Measurements from ENCODE around the gene INSL6. TPM values are rescaled to one million over a fixed set of nuclear protein-coding genes. Genes with fewer than 3 reads are reported as not detected.
"Not testable (repeated sequence)": the region's sequence is repeated elsewhere in the genome, so short reads cannot be mapped to it uniquely, and the experiment has no call there.

INSL6 gene
- total RNA-seq, result not detected

GRCh38 chr9:5185220-5185840 lies at the start of gene INSL6:
TSS of gene INSL6 (minus strand) at chr9:5185639. CDS start at chr9:5185602, 37 bp downstream.
- DNase-seq (ENCODE audit: low spot score) (no peak), ATAC-seq (no peak)
- Mint-ChIP-seq H3K27ac (no peak within 1 kb of the TSS), H3K27me3 (peaks cover 7 to 12% of the 10 kb centered on the region in 2 donors), H3K9me3 (no peaks in the 10 kb centered on the region), H3K4me3 (no peak within 1 kb of the TSS), H3K4me1 (ENCODE audit: low read depth in 2 of 2) (peaks cover 0 to 9% of the 10 kb centered on the region in 2 donors), H3K36me3 (no peaks in the 10 kb centered on the region)

DNA sequence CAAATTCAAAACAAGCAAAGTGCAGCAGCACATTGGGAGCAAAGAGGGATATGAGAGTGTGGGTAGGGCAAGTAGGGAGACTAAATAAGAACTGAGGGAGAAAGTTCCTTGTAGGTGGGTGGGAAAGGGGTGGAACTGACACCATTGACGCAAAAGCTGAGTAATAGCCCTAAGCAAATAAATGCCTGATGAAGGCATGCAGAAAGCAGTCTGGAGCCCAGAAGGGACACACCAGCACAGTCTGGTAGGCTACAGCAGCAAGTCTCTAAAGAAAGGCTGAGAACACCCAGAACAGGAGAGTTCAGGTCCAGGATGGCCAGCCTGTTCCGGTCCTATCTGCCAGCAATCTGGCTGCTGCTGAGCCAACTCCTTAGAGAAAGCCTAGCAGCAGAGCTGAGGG lies 45.8 kb upstream of the INSL6 start, which contains the start of gene INSL4:
Gene INSL4 (plus strand): TSS at position 208 of the 400 bp plus-strand sequence. CDS start 105 bp downstream, at position 313.
- peaks cover 31 to 43% of the 10 kb centered on the region in 2 donors for H3K27me3 Mint-ChIP-seq
- no peaks in the 10 kb centered on the region for H3K36me3 Mint-ChIP-seq
- H3K4me3 Mint-ChIP-seq, result no peak within 1 kb of the TSS
- no peaks in the 10 kb centered on the region for H3K4me1 Mint-ChIP-seq (ENCODE audit: low read depth in 2 of 2)
- no peaks in the 10 kb centered on the region for H3K9me3 Mint-ChIP-seq
- DNase-seq (ENCODE audit: low spot score) (no peak), ATAC-seq (no peak)
- no peak within 1 kb of the TSS for H3K27ac Mint-ChIP-seq

DNA sequence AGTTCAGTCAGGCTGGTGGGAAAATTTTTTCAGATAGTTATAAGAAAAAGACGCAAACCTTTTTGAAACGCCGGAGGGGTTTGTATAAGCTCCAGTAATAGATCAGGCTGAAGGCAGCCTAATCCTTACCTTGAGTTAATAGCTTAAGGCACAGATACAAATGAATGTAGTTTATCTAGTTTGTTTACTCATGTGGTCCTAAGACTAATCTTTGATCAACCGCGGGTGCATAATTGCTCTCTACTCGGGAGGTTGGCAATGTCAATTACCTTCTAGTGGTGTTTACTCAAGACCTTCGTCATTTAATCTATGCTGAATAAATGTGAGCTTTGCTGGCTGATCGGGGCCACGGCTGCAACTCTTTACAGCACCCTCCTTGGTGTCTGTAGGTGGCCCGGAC lies 45.1 kb upstream of the INSL6 start:
- DNase-seq (ENCODE audit: low spot score), result no peak
- Mint-ChIP-seq H3K27ac (no peak overlapping the region), H3K4me3 (no peak overlapping the region), H3K9me3 (no peaks in the 10 kb centered on the region), H3K27me3 (peaks cover 36 to 50% of the 10 kb centered on the region in 2 donors), H3K4me1 (ENCODE audit: low read depth in 2 of 2) (no peaks in the 10 kb centered on the region), H3K36me3 (no peaks in the 10 kb centered on the region)
- ATAC-seq, result no peak

GRCh38 chr9:5205071-5205470 lies 19.6 kb upstream of the INSL6 start:
- no peaks in the 10 kb centered on the region for H3K4me1 Mint-ChIP-seq (ENCODE audit: low read depth in 2 of 2)
- H3K27ac Mint-ChIP-seq, result no peak overlapping the region
- H3K27me3 Mint-ChIP-seq, result peaks cover 26 to 38% of the 10 kb centered on the region in 2 donors
- DNase-seq (ENCODE audit: low spot score) (no peak), ATAC-seq (no peak)
- no peak overlapping the region for H3K4me3 Mint-ChIP-seq
- no peaks in the 10 kb centered on the region for H3K9me3 Mint-ChIP-seq
- H3K36me3 Mint-ChIP-seq, result no peaks in the 10 kb centered on the region

GRCh38 chr9:5195463-5195862 lies 10.0 kb upstream of the INSL6 start:
- Mint-ChIP-seq H3K27me3 (peaks cover 23 to 30% of the 10 kb centered on the region in 2 donors), H3K4me1 (ENCODE audit: low read depth in 2 of 2) (no peaks in the 10 kb centered on the region), H3K4me3 (no peak overlapping the region), H3K27ac (no peak overlapping the region), H3K36me3 (no peaks in the 10 kb centered on the region), H3K9me3 (no peaks in the 10 kb centered on the region)
- ATAC-seq, result no peak
- no peak for DNase-seq (ENCODE audit: low spot score)

- peaks cover 27 to 34% of the 10 kb centered on the region in 2 donors for H3K27me3 Mint-ChIP-seq
- no peaks in the 10 kb centered on the region for H3K36me3 Mint-ChIP-seq
- H3K27ac Mint-ChIP-seq, result no peak overlapping the region
- H3K9me3 Mint-ChIP-seq, result no peaks in the 10 kb centered on the region
- no peak overlapping the region for H3K4me3 Mint-ChIP-seq
- ATAC-seq (no peak), DNase-seq (ENCODE audit: low spot score) (no peak)
- no peaks in the 10 kb centered on the region for H3K4me1 Mint-ChIP-seq (ENCODE audit: low read depth in 2 of 2)
These were observed 7.9 kb upstream of the INSL6 start for GRCh38 chr9:5193345-5193744.

DNA sequence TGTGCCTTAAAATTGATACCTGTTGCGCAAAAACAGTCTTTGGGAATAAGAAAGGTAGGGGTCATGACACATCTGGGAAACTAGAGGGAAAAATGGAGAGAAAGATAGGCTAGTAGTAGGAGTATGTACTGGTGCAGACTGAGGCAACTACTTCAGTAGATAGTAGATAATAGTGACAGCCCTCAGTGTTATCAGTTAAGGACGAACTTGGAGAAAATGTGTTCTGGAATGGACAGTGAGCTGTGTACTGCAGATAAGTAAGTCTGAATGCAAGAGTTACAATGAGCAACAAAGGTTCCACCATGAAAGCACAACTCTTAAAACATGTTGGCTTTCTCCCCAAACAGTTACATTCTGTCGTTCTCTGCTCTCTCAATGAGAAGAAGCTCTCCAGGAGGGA lies 6.5 kb upstream of the INSL6 start:
- Mint-ChIP-seq H3K27ac (no peak overlapping the region), H3K4me1 (ENCODE audit: low read depth in 2 of 2) (no peaks in the 10 kb centered on the region), H3K27me3 (peaks cover 27 to 30% of the 10 kb centered on the region in 2 donors), H3K4me3 (no peak overlapping the region), H3K9me3 (no peaks in the 10 kb centered on the region), H3K36me3 (no peaks in the 10 kb centered on the region)
- DNase-seq (ENCODE audit: low spot score) (no peak), ATAC-seq (no peak)

GRCh38 chr9:5188060-5188984 lies 2.9 kb upstream of the INSL6 start:
- DNase-seq (ENCODE audit: low spot score) (no peak), ATAC-seq (no peak)
- H3K4me3 Mint-ChIP-seq, result no peak overlapping the region
- H3K27ac Mint-ChIP-seq, result no peak overlapping the region
- H3K9me3 Mint-ChIP-seq, result no peaks in the 10 kb centered on the region
- H3K36me3 Mint-ChIP-seq, result no peaks in the 10 kb centered on the region
- H3K4me1 Mint-ChIP-seq (ENCODE audit: low read depth in 2 of 2), result peaks cover 0 to 9% of the 10 kb centered on the region in 2 donors
- peaks cover 12 to 13% of the 10 kb centered on the region in 2 donors for H3K27me3 Mint-ChIP-seq

- no peaks in the 10 kb centered on the region for H3K9me3 Mint-ChIP-seq
- H3K36me3 Mint-ChIP-seq, result no peaks in the 10 kb centered on the region
- DNase-seq (ENCODE audit: low spot score) (peak; percentile 64), ATAC-seq (peak; percentile 67 to 77)
- no peak overlapping the region for H3K4me3 Mint-ChIP-seq
- peaks cover 0 to 9% of the 10 kb centered on the region in 2 donors for H3K4me1 Mint-ChIP-seq (ENCODE audit: low read depth in 2 of 2)
- H3K27me3 Mint-ChIP-seq, result peaks cover 11 to 12% of the 10 kb centered on the region in 2 donors
- H3K27ac Mint-ChIP-seq, result no peak overlapping the region
These were observed 1.2 kb upstream of the INSL6 start for GRCh38 chr9:5186416-5187169.

DNA sequence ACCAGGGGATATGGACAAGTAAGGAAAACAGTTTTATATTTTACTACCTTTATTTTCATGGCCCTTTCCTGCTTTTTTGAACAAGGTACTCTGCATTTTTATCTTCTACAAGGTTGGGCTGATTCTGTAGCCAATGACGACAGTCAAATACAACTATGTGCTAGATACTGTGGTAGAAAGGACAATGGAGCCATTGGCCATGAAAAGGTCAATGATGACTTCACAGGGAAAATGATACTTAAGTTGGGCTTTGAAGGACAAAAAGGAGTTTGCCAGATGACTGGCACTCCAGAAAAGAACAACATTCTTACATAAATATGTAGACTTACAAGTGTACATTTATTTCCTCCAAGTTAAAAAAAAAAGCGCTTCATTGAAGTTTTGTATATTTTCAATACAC lies 663 bp downstream of the INSL6 start:
- Mint-ChIP-seq H3K27me3 (peaks cover 7 to 10% of the 10 kb centered on the region in 2 donors), H3K9me3 (no peaks in the 10 kb centered on the region), H3K4me3 (no peak overlapping the region), H3K27ac (no peak overlapping the region), H3K36me3 (no peaks in the 10 kb centered on the region), H3K4me1 (ENCODE audit: low read depth in 2 of 2) (peaks cover under 1 to 9% of the 10 kb centered on the region in 2 donors)
- ATAC-seq (no peak), DNase-seq (ENCODE audit: low spot score) (no peak)

GRCh38 chr9:5180631-5181030 lies 4.8 kb downstream of the INSL6 start:
- H3K27ac Mint-ChIP-seq, result not testable (repeated sequence)

DNA sequence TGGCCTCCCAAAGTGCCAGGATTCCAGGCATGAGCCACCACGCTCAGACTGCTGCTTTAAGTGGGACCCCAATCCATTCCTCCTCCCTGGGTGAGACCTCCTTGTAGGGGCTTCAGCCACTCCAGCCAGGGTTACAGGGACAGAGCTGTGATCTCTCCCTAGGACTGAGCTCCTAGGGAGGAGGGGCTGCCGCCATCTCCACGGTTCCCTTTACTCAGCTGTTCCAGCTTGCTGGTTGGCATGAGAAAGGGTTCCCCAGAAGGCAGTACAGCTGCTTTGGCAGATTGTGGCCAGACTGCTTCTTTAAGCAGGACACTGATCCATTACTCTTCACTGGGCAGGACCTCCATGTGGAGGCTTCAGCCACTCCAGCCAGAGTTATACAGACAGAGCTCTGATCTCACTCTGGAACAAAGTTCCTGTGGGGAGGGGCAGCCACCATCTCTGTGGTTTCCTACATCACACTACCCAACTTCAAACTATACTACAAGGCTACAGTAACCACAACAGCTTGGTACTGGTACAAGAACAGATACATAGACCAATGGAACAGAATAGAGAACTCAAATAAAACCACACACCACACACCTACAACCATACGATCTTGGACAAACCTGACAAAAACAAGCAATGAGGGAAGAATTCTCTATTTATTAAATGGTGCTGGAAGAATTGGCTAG lies 7.2 kb downstream of the INSL6 start:
- Mint-ChIP-seq H3K4me1 (ENCODE audit: low read depth in 2 of 2) (peaks cover 8 to 11% of the 10 kb centered on the region in 2 donors), H3K4me3 (no peak overlapping the region), H3K27ac (no peak overlapping the region), H3K27me3 (no peaks in the 10 kb centered on the region), H3K9me3 (peaks cover 11% of the 10 kb centered on the region), H3K36me3 (peaks cover 7% of the 10 kb centered on the region)
- DNase-seq (ENCODE audit: low spot score) (no peak), ATAC-seq (peak in 1 of 2 donors; percentile 67)

More at GRCh38 chr9:5180631-5181030, 4.8 kb downstream of the INSL6 start:
- H3K9me3 Mint-ChIP-seq; H3K36me3 Mint-ChIP-seq; DNase-seq (ENCODE audit: low spot score); H3K27me3 Mint-ChIP-seq; ATAC-seq; H3K4me3 Mint-ChIP-seq: not testable (repeated sequence)
- peaks cover 8 to 11% of the 10 kb centered on the region in 2 donors for H3K4me1 Mint-ChIP-seq (ENCODE audit: low read depth in 2 of 2)

GRCh38 chr9:5146241-5146640 lies 39.2 kb downstream of the INSL6 start:
- H3K36me3 Mint-ChIP-seq, result peaks cover 69% of the 10 kb centered on the region
- no peak for DNase-seq (ENCODE audit: low spot score)
- H3K4me1 Mint-ChIP-seq (ENCODE audit: low read depth in 2 of 2), result peaks cover 0 to 7% of the 10 kb centered on the region in 2 donors

More at GRCh38 chr9:5146241-5146640, 39.2 kb downstream of the INSL6 start:
- Mint-ChIP-seq H3K9me3 (peaks cover 21% of the 10 kb centered on the region), H3K27me3 (no peaks in the 10 kb centered on the region), H3K4me3 (no peak overlapping the region), H3K27ac (no peak overlapping the region)
- ATAC-seq, result no peak

Measured in natural killer cell treated with Interleukin-12 subunit alpha and Interleukin-12 subunit beta and Interleukin-15 and Interleukin-18, amount 100 ng/mL, for 72 hours (primary cell).